Measurements from ENCODE around the gene GARNL3.
A peak's percentile ranks its signal among the peaks of the same experiment; 100 is the strongest.

Gene GARNL3

GRCh38 chr9:127280880-127281660 is 16.5 kb downstream of the GARNL3 start:
- no peak for DNase-seq

GRCh38 chr9:127281891-127282290 is 17.3 kb downstream of the GARNL3 start:
- DNase-seq = no peak

- DNase-seq = no peak
Measured at GRCh38 chr9:127282611-127283010, 18.0 kb downstream of the GARNL3 start.

- no peak for DNase-seq
Measured at GRCh38 chr9:127283135-127283534, 18.6 kb downstream of the GARNL3 start.

GRCh38 chr9:127283917-127284497 is 19.4 kb downstream of the GARNL3 start:
- DNase-seq = peak; percentile 8

- DNase-seq = no peak
Measured at GRCh38 chr9:127285965-127286364, 21.4 kb downstream of the GARNL3 start.

- no peak for DNase-seq
Measured at GRCh38 chr9:127290561-127291065, 26.0 kb downstream of the GARNL3 start.

- no peak for DNase-seq
Measured at GRCh38 chr9:127291246-127291778, 26.7 kb downstream of the GARNL3 start.

GRCh38 chr9:127292415-127292814 is 27.8 kb downstream of the GARNL3 start:
- no peak for DNase-seq

GRCh38 chr9:127293328-127293727 is 28.8 kb downstream of the GARNL3 start:
- DNase-seq = no peak

- DNase-seq = no peak
Measured at GRCh38 chr9:127293767-127294166, 29.2 kb downstream of the GARNL3 start.

- no peak for DNase-seq
Measured at GRCh38 chr9:127295005-127295404, 30.4 kb downstream of the GARNL3 start.

GRCh38 chr9:127300886-127301447 is 36.4 kb downstream of the GARNL3 start:
- DNase-seq = no peak

GRCh38 chr9:127303830-127304229 is 39.3 kb downstream of the GARNL3 start:
- no peak for DNase-seq

GRCh38 chr9:127305206-127305837 is 40.7 kb downstream of the GARNL3 start:
- DNase-seq = no peak

GRCh38 chr9:127305838-127306226 is 41.3 kb downstream of the GARNL3 start:
- no peak for DNase-seq

- DNase-seq = no peak
Measured at GRCh38 chr9:127307802-127308201, 43.2 kb downstream of the GARNL3 start.

GRCh38 chr9:127308652-127309434 is 44.3 kb downstream of the GARNL3 start:
- DNase-seq = no peak

GRCh38 chr9:127309715-127310114 is 45.1 kb downstream of the GARNL3 start:
- no peak for DNase-seq

- peak; percentile 52 for DNase-seq
Measured at GRCh38 chr9:127311239-127311741, 46.7 kb downstream of the GARNL3 start.

- DNase-seq = no peak
Measured at GRCh38 chr9:127313042-127313560, 48.5 kb downstream of the GARNL3 start.

- no peak for DNase-seq
Measured at GRCh38 chr9:127314911-127315310, 50.3 kb downstream of the GARNL3 start.

All from hematopoietic multipotent progenitor cell treated with erythropoietin and hydrocortisone succinate and interleukin-3 and kit ligand, for 8 days (in vitro differentiated cells).